UCSD-AML1 (cell line): ENCODE data around the gene RAB32.
"Not testable (repeated sequence)": the region's sequence is repeated elsewhere in the genome, so short reads cannot be mapped to it uniquely, and the experiment has no call there.

Experiments
- DNase-seq: peaks from one replicate; lab custom pipeline; 2025; ENCODE audit not compliant: unreplicated experiment; lab: John Stamatoyannopoulos, UW

The RAB32 gene

DNA sequence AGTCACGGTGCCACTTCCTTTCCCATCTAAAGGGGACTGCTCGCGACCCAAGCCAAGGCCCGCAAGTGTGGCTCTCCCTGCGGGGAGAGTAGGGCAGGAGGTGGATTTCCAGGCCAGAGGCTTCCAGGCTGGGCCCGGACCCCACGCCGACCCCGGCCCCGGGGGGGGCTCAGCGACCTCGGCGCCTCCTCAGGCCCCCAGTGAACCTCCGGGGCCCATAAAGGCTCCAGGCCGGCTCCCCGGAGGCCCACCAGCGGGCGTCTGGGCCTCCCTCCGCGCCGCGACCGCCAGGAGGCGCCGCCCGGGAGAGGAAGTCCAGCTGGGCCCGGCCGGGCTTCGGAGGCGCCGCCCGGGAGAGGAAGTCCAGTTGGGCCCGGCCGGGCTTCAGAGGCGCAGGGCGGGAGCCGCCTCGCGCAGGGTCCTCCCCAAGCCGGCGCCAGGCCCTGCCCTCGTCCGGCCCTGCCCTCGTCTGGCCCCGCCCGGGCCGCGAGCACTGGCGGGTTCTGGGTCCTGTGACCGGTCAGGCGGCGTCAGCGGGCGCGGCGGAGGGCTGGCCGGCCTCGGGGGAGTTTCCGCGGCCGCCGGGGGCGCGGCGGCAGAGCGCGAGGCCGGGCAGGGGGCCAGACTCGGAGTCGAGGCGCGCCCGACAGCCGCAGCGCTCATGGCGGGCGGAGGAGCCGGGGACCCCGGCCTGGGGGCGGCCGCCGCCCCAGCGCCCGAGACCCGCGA, at the start of gene RAB32:
TSS of gene RAB32 (plus strand) at position 623 of the 729 bp plus-strand sequence. CDS start at position 662, 39 bp downstream.
- DNase-seq: peak; percentile 96

DNA sequence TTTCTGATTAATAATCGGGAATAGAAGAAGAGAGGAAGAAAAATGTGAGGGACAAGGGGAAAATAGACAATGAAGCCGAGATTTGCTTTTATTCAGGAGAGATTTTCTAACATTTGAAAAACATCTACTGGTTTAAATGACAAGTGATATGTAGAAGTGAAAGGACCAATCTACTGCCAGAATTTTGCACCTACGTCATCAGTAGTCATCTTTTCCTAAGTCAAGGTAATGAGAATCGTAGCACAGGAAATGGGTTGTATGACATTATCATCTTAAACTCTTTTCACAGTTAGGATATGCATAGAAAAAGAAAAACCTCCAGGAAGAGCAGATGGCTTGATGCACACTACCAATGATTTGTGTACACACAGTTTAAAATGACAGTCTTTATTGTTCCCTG, 45.3 kb upstream of the RAB32 start:
- DNase-seq: no peak

DNA sequence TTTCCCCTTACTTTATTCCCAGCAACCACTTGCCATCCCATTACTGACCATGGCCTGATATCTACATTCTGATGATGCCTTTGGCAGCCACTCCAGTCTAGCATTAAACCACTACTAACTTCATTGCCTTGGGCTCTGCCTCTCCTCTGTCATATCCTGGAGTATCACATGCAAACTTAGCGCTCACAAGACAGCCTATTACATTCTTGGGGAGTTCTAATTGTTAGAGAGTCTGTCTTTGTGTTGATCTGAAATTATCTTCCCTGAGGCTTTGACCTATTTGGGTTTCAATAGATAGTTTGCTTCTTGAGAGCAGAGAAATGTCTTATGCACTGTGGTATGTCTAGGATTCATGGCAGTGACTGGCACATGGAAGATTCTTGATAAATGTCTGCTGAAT, 40.5 kb upstream of the RAB32 start:
- no peak for DNase-seq

DNA sequence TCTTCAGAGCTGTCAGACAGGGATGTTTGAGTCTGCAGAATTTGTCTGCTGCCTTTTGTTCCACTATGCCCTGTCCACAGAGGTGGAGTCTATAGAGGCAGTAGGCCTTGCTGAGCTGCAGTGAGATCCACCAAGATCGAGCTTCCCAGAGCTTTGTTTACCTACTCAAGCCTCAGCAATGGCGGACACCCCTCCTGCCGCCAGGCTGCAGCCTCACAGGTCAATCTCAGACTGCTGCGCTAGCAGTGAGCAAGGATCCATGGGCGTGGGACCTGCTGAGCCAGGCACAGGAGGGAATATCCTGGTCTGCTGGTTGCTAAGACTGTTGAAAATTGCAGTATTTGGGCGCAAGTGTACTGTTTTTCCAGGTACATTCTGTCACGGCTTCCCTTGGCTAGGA, 28.4 kb upstream of the RAB32 start:
- no peak for DNase-seq

DNA sequence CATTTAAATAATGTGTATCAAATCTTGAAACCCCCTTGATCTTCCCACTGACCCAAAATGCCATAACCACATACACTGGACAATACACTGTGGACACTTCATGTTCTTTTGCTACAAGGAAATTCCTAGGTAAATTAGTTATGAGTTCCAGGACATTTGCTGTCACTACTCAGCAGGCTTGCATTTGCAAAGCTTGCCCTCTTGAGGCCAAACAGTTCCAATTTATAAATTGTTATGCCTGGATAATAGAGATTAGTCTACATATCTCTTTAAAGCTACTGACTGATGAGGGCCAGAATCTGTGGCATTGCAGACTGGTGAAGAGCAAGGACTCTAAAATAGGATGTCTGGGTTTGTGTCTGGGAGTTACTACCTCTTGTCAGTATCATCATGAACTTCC, 17.4 kb upstream of the RAB32 start:
- no peak for DNase-seq

DNA sequence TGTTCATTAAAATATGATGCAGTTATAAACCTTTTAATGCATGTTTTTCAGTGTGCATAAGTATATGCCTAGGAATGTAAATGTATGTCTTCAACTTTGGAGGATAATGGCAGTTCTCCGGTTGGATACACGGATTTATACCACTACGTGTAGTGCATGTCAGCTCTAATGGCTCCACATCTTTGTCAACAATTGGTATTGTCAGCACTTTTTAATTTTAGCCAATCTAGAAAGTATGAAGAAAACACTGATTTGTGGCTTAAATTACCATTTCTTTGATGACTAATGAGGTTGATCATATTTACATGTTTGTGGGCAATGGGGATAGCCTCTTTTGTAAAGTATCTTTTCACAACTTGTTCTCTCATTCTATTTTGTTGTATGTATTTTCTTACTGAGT, 10.9 kb upstream of the RAB32 start:
- DNase-seq: no peak

DNA sequence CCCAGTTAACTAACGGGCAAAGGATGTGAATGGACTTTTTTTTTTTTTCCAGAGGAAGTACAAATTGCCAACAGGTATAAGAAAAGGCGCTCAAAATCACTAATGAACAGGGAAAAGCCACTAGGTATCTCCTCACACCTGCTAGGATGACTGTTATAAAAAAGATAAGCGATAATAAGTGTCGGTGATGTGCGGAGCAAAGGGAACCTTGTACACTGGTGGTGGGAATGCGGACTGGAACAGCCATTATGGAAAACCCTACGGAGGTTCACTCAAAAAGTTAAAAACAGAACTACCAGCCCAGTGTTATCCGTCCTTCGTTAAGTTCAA, 787 bp upstream of the RAB32 start:
- no peak for DNase-seq

DNA sequence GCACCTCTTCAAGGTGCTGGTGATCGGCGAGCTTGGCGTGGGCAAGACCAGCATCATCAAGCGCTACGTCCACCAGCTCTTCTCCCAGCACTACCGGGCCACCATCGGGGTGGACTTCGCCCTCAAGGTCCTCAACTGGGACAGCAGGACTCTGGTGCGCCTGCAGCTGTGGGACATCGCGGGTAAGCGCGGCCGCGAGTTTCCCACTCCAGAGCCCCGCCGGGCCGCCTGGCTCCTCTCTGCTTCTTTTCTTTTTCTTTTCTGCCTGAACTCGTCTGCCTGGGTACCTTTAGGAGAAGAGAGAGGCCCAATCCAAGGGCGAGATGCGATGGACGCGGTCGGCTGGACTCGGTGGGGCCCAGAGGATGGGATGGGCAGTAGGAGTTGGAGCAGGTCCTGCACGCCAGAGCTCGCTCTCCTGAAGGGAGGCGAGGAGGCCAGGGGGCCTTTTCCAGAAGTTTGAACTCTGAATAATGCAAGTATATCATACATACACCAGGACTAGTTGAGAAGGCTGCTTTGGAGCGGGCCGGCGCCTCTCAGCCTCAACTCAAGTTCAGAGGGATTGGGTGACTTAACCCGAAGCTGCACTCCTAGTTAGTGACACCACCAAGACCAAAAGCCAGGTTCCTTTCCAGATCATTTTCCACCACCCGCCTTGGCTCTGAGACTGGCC, 445 bp downstream of the RAB32 start:
- DNase-seq: peak; percentile 69

DNA sequence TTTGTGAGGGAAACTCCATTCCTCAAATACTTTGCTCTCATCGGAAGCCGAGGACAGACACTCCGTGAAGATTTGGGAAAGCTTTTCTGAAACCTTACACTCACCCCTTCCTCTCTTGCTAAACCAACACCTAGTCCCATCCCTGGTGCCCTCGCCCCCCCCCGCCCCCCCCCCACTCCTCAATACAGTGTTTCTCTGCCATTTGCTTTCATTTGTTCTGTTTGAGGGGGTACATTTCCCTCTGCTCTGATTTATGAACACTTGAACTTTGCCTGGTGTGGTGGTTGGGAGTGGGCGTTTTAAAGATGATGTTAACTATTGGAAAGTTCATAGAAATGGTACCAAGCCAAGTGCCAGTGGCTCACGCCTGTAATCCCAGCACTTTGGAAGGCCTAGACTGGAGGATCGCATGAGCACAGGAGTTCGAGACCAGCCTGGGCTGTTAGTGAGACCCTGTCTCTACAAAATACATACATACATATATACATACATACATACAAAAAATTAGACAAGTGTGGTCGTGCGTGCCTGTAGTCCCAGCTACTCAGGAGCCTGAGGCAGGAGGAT, 1.1 kb downstream of the RAB32 start:
- no peak for DNase-seq

DNA sequence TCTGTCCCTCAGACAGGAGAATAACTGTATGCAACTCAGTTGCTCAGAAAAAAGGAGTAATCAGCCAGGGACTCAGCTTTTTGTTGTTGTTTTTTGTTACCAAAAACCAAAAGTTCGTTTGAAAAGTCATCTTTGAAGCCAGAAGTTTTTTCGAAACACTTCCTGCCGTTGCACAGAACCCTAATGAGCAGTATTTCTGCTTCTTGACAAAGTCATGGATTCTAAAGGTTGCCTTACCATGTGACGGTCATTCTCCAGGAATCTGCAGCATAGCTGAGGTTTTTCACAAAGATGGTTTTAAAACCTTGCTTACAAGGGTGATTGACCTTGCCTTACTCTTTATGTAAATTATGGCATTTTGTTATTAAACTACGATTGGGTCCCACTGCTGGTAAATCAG, 1.9 kb downstream of the RAB32 start:
- DNase-seq: no peak

DNA sequence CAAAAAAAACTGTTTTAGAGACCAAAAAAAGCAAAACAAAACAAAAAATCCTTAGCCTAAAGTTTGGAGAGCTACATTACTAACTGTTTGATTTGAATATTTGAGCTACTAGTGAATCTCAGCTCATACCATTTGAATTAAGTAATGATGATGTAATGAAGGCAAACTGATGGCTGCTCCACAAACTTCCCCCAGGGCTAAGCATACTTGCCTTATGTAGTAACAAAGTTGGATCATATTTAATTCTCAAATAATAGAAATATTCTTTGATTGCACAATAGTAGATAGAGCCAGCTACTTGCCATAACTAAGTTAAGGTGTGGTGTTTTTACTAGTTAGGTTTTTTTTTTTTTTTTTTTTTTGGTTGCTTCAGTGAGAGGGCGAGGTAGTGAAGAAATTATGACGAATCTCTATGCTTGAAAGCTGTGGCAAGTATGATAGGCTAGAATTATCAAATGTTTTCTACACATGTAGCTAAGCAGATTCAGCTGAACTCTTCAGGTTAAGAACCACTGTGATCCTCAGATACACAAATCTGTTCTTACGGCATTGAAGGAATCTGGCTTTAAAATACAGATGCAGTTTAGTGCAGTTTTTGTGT, 2.9 kb downstream of the RAB32 start:
- no peak for DNase-seq

DNA sequence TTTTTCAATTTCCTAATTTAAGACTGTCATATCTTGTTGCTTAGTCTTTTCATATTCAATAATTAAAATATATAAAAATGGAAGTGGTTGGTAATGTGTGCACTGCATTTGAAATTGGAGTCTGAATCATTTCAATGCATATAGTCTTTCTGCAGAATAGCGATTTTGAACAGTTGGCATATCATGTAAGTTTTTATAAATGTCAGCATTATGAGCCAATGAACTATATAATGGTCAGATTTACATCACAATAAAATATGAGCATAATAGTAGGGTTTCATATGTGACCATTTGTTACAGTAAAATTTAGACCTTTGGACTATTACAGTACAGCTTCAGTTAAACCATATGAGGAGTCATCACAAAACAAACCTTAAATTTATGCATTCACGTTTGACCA, 4.3 kb downstream of the RAB32 start:
- DNase-seq: no peak

DNA sequence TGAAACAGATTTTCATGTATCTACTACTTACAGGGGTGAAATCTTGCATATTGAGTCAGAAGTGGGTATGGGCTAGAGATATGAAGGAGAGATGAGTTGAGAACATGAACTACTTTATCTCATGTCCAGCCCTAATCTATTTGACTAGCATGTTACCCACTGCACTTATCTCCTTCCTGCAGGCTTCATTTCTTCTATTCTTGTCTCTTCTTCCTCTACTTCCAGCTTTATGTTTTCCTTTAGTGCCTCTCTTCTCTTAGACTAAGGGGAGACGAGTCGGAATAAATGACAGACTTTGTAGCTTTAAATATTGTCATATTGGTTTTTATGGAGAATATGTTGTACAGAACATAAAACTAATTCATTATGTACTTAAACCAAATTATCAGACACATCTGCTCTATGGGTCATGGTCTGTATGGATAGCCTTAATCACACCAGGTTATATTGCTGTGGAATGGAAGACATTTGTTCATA, 5.3 kb downstream of the RAB32 start:
- no peak for DNase-seq

DNA sequence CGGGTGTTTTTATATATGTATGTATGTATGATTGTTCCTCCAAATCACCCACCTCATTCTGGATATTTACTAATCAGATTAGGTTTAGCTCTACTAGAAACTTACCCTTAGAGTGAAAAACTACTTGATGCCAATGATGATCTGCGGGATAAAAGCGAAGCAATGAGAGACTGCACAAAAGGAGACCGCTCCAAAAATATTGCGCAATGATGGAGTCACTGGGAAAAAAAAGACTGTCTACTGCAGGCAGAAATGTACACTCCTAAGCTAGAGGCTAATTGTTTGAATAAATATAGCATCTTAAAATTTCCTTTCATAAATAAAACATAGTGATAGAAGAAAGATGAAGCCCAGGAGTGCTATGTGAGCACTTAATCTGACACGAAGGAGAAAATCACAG, 7.3 kb downstream of the RAB32 start:
- no peak for DNase-seq

DNA sequence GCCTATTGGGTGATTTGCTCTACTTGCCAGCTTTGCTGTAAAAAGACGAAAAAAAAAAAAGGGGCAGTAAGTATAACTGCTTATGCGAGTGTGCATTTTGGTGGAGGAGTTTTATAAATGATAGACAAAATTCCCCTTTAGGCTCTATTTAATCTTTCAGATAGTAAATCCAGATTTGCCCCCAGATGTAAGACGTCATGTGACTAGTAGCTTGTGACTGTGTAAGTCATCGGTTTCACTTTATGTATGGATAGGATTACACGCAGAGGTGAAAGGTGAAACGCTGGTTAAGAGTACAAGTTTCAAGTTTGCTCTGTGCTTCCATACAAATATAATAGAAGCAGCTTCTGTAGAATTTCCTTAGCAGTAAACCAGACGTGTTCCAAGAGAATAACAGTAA, 7.9 kb downstream of the RAB32 start:
- no peak for DNase-seq

DNA sequence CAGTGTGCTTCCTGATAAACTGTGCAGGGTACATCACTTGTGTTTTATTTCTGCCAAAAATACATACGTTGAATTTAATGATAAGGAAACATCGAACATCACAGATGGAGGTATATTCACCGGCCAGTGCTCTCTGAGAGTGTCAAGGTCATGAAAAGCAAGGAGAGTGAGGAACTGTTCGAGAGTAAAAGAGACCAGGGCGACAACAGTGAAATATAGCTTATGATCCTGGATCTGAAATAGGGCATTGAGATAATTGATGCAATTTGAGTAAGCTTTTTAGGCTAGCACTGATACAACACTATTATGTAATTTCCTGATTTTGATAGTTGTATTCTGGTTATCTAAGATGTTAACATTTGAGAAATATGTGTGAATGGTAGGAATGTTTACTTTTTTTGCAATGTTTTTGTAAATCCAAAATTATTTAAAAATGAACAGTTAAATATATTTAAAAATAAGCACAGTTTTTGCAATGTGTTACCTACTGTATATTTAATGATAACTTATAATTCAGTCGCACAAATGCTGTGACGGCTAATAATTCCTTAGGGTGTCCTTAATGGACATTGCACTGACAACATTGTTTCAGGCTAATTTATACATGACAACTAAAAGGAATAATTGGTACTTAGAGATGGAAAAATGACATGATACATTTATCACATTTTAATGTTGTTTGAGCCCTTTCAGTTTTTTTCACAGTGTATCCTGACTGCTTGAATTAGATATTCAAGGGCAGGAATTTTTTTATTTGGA, 9.9 kb downstream of the RAB32 start:
- no peak for DNase-seq

DNA sequence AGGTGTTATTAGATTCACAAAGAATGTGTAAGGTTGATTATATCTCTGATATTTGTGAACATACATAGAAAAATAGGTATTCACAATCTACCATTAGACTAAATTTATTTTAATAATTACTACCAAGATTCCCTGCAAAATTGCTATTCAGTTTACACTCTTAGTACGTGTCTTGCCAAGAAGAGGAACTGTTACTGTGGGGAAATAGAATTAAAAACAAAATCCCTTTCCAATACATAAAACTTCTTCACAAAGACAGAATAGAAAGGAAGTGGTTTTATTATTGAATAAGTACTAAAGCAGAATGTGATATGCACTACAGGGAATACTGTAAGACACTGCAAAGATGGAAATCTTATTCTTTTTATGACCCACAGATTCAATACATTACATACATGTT, 17.0 kb downstream of the RAB32 start:
- DNase-seq: no peak

DNA sequence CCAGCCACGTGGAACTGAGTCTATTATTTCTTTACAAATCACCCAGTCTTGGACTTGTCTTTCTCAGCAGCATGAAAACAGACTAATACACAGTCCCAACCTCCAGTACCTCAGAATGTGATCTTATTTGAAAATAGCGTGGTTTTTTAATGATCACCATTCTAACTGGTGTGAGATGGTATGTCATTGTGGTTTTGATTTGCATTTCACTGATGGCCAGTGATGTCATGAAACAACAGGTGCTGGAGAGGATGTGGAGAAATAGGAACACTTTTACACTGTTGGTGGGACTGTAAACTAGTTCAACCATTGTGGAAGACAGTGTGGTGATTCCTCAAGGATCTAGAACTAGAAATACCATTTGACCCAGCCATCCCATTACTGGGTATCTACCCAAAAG, 23.0 kb downstream of the RAB32 start:
- DNase-seq: not testable (repeated sequence)

DNA sequence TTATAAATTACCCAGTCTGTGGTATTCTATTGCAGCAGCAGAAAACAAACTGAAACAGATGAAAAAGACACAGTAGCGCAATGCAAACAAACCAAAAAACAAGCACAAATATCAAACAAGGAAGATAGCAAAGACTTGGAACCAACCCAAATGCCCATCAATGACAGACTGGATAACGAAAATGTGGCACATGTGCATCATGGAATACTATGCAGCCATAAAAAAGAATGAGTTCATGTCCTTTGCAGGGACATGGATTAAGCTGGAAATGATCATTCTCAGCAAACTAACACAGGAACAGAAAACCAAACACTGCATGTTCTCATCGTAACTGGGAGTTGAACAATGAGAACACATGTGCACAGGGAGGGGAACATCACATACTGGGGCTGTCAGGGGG, 25.0 kb downstream of the RAB32 start:
- DNase-seq: not testable (repeated sequence)

DNA sequence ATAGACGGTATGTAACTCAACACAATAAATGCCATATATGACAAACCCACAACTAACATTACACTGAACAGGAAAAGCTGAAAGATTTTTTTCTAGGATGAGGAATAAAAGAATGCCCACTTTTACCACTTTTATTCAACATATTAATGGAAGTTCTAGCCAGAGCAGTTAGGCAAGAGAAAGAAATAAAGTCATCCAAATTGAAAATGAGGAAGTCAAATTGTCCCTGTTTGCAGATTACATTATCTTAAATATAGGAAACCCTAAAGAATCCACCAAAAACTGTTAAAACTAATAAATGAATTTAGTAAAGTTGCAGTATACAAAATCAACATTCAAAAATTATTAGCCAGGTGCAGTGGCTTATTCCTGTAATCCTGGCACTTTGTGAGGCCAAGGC, 30.6 kb downstream of the RAB32 start:
- DNase-seq: no peak

DNA sequence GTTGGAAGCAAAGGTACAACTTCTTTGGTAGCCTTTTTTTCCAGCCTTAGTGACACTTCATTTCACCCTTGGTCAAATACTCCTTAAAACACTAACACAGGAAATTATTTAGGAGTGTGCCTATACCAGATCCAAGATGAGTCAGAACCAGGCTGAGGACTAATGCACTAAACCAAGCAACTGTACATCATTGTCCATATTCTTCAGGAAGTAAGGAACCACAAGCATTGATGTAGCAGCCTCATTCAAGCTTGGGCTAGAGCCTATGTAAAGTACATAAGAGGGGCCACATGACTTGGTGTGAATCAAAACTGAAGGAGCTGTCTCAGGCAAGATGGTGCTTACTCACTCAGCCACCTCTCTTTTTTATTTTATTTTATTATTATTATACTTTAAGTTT, 34.4 kb downstream of the RAB32 start:
- no peak for DNase-seq
